NCI-H2227 (cell line): ENCODE data around the gene BDKRB2.

Source experiments
- DNase-seq: peaks from one replicate; lab custom pipeline; 2025; ENCODE audit not compliant: unreplicated experiment; lab: John Stamatoyannopoulos, UW

Gene BDKRB2

DNA sequence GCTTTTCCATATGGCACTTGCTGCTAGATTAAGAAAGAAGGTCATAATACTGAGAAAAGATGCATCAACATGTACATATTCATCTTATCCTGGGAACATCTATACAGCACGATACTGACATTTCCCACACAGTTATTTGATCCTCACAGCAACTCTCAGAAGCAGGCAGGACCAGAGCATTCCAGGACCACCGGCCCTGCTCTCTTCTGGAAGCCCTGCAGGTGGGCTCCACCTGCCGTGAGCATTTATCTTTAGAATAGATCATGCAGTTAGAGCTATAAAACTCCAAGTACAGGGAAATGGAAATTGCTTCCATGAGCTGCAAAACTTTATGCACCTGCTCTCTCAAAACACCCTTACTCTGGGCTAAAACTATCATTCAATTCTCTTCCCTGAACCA is 45.8 kb downstream of the BDKRB2 start:
- no peak for DNase-seq

DNA sequence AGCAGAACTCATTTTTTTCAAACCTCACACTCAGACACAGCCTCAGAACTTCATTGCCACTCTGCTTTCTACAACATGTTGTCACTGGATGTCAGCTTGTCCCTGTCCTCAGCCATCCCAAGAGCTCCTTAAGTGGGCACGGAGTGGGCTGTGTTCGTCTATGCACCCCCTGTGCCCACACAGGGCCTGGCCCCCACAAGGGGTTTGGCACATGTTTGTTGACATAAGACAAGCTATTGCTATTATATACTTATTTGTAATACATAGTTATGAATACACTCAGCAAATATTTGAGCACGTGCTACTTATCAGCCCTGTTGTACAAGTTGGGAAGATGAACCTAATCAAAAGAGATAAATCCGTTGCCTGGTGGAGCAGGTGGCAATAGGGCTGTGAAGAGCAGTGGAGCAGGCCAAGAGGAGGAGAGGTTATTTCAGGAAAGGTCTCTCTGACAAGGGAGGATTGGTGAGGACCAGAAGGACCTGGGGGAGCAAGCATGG is 47.1 kb downstream of the BDKRB2 start:
- no peak for DNase-seq

DNA sequence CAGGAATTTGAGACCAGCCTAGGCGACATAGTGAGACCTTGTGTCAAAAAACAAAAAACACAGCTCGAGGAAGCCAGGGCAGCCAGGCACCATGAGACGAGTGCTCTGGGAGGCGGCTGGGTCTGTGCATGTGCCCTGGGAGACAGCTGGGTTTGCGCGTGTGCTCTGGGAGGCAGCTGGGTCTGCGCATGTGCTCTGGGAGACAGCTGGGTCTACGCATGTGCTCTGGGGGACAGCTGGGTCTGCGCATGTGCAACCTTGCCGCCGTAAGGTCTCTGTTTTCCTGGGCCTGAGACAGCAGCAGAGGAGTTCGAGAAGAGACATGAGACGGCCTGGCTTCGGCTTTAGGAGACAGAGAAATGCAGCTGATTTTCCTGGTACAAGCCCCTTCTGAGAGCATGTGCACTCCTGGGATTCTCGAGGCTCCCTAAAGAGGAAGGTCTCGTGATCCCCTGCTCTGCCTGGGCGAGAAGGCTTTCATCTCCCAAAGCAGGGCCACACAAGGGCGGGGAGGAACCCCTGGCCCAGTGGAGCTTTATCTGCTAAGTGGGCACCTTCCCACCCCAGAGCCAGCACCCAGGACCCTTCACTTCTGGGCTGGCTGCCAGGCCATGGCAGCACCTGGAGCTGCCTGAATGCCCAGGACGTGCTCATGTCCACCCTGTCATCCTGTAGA is 47.8 kb downstream of the BDKRB2 start:
- DNase-seq: no peak

DNA sequence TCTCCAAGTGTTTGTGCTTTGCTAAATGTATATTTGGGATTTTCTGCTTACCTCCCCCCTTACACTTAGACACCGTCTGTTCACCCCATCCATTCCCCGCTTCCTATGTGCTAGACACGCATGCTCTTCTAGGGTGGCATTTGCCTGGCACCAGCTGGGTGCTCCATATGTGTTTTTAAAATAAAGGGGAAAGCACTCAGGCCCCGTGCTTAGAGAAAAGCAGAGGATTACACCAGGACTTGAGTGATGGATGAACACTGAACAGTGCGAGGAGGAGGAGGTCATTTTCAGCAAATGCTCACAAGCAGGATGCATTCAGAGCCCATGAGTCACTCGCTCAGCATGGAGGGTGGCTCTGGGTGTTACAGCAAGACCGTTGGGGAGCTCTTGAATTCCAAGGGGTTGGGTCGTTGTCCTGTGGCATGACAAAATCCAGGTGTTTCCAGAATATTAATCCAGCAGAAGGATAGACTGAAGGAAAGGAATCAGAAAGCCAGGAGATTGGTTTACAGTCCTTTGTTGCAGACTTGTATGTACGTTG is 48.4 kb downstream of the BDKRB2 start:
- no peak for DNase-seq

DNA sequence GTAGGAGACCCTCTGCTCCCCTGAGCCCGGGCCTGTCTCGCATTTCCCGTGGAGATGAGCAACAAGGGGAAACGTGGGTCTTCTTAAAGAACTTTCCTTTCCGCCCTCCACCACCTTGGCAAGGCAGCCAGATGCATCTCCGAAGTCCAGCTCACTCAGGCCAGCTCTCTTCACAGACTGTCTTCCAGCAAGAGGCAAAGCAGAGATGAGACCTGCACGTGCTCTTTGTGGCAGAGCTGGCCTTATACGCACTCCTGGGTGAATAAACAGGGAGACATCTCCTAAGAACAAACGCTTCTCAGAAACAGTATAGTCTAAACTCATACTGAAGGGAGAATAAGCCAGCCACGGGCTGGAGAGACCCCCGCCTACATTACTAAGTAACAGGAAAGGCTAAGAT is 50.0 kb downstream of the BDKRB2 start:
- no peak for DNase-seq

DNA sequence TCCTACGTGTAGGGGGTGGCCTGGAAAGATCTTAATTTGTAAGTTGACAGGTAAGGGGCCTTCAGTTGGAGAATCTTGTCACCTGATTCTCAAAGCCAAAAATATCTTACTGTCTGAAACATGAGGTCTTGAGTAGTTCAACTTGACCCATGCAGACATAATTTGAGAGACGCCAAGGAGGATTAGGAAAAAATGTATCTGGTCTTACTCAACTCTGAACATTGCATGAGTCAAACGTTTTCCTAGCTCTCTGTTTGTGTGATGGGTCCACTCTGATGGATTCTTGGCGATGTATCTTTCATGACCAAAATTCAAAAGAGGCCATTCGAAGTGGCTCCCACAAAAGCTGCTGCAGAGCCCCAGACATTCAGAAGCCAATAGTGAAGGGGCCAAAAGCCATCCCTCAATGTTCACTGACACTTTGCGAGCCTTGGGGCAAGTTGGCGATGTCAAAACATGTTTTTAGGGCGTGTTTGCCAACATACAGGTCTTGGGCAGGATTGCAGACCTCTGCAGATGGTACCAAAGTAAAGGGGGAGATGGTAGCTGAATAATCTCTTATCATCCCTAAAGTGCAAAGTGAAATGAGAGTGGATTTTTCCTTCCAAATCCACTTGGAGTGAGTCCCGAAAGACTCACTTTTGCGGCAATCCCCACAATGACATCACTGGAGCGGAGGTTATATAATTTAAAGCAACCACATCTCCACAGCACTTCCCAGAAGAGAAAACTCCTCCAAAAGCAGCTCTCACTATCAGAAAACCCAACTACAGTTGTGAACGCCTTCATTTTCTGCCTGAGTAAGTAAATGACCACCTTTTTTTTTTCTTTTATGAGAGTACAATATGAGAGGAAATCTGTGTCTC is 51.1 kb downstream of the BDKRB2 start, which contains the start of gene BDKRB1:
Gene BDKRB1, plus strand, starts transcription at position 710 of the 866 bp plus-strand sequence. CDS start 7,473 bp downstream, outside the sequence.
- DNase-seq: no peak

DNA sequence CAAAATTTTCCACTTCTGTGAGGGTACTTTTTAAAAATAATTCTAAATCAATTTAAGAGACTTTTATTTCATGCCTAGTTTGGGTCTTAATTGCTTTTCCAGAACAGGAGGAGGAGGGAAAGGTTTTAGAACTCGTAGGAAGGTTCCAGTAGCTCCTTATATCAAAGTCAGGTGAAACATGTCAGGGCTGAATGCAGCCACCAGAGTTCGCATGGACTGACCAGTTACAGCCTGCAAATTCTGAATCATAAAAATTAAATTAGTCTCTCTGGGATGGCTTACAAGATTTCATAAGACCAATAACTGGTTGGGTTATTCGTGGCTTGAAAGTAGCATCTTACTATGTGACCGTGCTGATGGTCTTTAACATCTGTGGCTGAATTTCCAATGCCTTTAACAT is 51.8 kb downstream of the BDKRB2 start:
- DNase-seq: no peak

DNA sequence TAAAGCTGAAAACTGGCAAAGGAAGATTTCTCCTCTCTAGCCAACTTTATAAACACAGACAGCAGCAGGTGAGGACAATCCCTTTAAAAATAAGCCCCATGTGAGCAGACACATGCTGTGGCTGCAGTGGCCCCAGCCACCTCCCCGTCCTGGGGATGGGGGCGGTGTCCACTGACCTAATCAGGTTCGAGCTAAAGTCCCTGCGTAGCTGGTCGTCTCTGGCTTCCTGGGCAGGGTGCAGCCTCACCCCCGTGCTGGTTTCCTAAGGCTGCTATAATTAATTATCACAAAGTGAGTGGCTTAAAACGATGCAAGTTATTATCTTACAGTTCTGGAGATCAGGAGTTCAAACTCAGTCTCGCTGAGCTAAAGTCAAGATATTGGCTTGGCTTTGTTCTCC is 52.4 kb downstream of the BDKRB2 start:
- no peak for DNase-seq

DNA sequence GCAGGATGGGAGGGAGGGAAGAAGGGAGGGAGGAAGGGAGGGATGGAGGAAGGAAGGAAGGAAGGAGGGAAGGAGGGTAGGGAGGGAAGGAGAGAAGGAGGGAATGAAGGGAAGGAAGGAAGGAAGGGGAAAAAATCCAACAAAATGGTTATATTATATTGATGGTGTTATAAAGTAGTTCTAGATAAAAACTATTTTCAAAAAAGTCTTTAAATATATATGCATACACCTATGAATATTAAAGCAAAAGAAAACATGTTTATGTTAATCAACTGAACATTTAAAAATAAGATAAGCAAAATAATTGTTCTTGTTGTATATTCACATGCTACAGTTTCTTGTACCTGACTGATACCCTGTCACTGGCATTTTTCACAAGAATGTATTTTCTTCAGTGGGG is 53.3 kb downstream of the BDKRB2 start:
- no peak for DNase-seq

DNA sequence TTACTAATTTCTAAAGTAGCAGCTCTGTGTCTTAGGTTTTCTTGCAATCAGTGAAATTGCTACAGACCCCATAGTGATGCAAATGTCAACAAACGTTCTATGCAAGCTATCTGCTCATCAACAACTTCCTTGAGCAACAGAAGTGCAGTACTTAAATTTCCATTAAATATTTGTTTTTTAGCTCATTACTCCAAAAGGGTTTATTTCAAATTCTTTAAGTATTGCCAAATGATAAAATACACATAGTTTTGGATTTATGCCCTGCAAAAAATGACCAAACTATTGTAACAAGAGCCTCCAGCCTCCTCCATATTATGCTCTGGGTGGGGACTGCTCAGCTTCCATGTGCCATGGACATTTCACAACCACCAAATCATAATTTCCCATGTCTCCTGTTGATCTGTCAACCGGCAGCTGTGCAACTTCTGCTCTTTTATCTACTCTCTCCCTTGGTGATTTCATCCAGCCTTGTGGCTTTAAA is 55.7 kb downstream of the BDKRB2 start:
- no peak for DNase-seq

DNA sequence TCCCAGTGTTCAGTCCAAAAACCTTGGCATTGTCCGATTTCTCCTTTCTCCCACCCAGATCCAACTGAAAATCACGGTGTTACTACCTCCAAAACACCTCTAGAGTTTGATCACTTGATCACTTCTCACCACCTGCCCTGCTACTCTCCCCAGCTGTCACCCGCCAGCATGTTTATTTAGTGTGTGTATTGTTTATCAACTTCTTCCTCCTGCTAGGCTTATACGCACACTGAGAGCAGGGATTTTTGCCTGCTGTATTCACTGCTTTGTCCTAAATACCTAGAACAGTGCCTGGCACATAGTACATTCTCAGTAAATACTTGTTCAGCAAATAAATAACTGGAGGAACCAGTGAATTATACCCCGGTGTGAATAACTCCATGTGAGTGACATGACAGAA is 56.4 kb downstream of the BDKRB2 start:
- DNase-seq: no peak

DNA sequence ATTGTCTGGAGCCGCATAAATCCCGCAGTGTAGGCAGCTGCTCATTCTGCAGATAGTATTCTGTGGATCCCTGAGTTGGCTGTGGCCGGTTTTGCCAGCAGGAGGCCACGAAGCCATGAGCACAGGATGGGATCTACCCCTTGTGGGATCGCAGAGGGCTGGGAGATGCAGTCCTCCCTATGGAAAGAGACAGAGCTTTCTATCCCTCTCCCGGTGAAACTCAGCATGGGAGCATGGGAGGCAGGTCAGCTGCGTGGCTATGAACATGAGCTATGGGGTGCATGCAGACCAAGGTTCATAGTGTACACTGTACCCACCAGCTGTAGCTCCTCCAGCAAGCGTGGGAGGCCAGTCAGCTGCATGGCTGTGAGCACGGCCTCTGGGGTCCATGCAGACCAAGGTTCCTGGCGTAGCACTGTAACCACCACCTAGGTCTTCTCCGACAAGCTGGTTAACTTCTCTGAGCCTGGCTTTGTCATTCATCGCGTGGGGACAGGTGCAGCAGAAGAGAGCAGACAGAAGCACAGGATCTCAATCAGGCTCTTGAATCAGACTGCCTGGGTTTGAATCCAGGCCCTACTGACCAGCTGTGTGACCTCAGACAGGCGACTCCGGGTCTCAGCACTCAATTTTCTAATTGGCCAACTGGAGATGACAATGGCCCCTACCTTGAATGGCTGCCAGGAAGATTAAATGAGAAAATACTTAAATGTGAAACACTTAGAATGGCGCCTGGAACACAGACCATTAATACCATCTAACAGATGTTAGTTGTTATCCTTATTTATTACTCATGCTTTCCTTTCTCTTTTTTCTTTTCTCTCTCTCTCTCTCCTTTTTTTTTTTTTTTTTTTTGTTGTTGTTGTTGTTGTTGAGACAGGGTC is 57.4 kb downstream of the BDKRB2 start:
- no peak for DNase-seq

DNA sequence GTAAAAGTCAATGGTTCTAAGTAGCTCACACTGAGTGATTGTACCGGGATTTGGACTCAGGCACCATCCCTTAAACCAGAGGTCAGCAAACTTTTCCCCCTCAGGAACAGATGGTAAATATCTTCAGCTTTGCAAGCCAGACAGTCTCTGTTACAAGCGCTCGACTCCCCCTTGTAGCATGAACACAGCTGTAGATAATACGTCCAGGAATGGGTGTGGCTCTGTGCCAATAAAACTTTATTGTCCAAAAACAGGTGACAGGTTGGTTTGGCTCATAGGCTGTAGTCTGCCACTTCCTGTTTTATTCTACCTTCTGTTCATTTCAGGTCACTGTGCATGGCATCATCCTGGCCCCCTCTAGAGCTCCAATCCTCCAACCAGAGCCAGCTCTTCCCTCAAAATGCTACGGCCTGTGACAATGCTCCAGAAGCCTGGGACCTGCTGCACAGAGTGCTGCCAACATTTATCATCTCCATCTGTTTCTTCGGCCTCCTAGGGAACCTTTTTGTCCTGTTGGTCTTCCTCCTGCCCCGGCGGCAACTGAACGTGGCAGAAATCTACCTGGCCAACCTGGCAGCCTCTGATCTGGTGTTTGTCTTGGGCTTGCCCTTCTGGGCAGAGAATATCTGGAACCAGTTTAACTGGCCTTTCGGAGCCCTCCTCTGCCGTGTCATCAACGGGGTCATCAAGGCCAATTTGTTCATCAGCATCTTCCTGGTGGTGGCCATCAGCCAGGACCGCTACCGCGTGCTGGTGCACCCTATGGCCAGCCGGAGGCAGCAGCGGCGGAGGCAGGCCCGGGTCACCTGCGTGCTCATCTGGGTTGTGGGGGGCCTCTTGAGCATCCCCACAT is 58.9 kb downstream of the BDKRB2 start:
- DNase-seq: no peak

DNA sequence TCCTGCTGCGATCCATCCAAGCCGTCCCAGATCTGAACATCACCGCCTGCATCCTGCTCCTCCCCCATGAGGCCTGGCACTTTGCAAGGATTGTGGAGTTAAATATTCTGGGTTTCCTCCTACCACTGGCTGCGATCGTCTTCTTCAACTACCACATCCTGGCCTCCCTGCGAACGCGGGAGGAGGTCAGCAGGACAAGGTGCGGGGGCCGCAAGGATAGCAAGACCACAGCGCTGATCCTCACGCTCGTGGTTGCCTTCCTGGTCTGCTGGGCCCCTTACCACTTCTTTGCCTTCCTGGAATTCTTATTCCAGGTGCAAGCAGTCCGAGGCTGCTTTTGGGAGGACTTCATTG is 59.5 kb downstream of the BDKRB2 start:
- no peak for DNase-seq

DNA sequence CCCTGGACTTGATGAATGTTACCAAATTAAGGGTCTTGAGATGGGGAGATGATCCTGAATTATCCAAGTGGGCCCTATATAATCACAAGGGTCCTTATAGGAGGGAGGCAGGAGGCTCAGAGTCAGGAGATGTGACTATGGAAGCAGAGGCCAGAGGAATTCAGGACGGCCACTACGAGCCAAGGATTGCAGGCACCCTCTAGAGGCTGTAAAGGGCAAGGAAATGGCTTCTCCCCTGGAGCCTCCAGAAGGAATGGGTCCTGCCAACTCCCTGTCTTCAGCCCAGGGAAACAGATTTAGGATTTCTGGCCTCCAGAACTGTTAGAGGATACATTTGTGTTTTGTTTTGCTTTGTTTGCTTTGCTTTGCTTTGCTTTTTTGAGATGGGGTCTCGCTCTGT is 60.2 kb downstream of the BDKRB2 start:
- DNase-seq: no peak

DNA sequence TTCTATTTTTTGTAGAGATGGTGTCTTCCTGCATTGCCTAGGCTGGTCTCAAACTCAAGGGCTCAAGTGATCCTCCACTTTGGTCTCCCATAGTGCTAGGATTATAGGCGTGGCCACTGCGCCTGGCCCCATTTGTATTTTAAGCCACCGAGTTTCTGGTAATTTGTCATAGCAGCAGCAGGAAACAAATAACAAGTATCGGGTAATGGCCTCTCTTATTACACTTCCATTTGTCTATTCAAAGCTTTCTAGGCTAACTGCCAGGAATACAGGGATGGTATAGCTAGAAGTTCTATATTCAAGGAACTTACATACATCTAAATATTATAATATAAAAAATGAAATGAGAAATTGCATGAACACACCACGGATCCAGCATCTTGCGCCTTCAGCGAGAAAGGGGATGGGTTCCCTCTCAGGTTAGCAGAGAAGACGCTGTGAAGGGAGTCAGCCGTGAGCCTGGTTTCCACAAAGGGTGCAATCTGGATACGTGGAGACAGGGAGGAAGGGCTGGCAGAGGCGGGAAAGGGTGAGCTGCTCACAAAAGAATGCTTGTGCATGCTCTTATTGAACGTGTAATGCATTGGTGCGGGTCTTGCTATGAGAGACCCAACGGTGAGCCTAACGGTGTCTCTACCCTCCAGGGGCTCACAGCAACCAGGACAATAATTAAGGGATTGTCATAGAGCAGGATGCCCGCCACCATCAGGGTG is 60.9 kb downstream of the BDKRB2 start:
- DNase-seq: no peak

DNA sequence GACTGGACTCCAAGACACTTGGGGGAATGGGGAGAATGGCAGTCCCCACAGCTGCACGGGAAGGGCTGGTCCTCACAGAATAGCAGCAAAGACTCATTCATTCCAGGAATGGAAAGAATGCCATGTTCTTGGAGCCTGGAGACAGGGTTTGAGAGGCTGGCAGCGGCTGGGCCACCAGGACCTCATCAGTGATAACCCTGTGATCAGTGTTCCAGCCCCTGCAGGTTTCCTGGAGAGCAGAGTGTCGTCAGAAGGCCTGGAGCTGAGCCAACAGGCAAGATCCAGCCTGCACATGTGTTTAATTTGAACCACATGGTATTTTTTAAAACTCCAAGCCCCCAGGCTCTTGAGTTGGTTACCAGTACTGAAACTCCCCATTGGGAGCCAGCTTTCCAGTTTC is 62.7 kb downstream of the BDKRB2 start:
- DNase-seq: no peak

DNA sequence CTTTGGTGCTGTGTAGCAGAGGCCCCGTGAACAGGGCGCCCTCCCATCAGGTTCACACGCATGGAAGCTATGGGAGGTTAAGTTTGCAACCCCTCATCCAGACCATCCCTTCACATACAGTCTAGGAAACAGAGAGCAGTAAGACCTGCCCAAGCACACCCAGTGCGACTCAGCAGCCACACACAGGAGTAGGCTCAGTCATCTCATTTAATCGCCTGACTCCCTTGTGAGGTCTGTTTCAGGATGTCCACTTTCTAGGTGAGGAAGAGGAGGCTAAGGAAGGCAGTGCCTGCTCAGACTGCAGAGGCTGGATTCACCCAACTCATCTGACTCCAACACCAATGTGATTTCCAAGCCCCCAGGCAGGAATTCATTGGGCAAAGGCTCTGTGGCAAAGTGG is 63.3 kb downstream of the BDKRB2 start:
- no peak for DNase-seq
